GM20000 (cell line): ENCODE data around the gene FAM24B.
A peak's percentile ranks its signal among the peaks of the same experiment; 100 is the strongest.
"Not testable (repeated sequence)": the region's sequence is repeated elsewhere in the genome, so short reads cannot be mapped to it uniquely, and the experiment has no call there.

Experiments used
- DNase-seq: peaks from one replicate; pipeline ENCODE4 v3.0.0; 2012; ENCODE audit warnings: low spot score
- CTCF ChIP-seq: IDR thresholded peaks from 2 replicates; pipeline ENCODE4 v1.5.1; 2012; ENCODE audit warnings: mild to moderate bottlenecking, control low read depth; ENCODE audit errors: extremely low read depth, missing control alignments

The FAM24B gene

GRCh38 chr10:122879339-122880273 is at the start of gene FAM24B:
FAM24B (minus strand) TSS chr10:122879581; CDS start chr10:122850515, 29,066 bp downstream.
- peak; percentile 94 for DNase-seq
- no peak for TF ChIP-seq CTCF

- no peak for DNase-seq
- no peak for TF ChIP-seq CTCF
These were observed 36.3 kb upstream of the FAM24B start for GRCh38 chr10:122915700-122916099.

GRCh38 chr10:122911889-122912484 is 32.6 kb upstream of the FAM24B start:
- peak; percentile 51 for DNase-seq
- TF ChIP-seq CTCF: no peak

GRCh38 chr10:122910310-122910709 is 30.9 kb upstream of the FAM24B start, which contains the start of gene FAM24A:
FAM24A (plus strand) TSS chr10:122910610; CDS start chr10:122911635, 1,025 bp downstream.
- DNase-seq: no peak
- no peak for TF ChIP-seq CTCF

GRCh38 chr10:122903861-122904260 is 24.5 kb upstream of the FAM24B start:
- DNase-seq: not testable (repeated sequence)

GRCh38 chr10:122894261-122894944 is 15.0 kb upstream of the FAM24B start:
- DNase-seq: peak; percentile 22
- TF ChIP-seq CTCF: no peak

GRCh38 chr10:122884166-122884565 is 4.8 kb upstream of the FAM24B start:
- no peak for TF ChIP-seq CTCF

More at GRCh38 chr10:122884166-122884565, 4.8 kb upstream of the FAM24B start:
- no peak for DNase-seq
